ENCODE measurements around the gene FOXO6.

Gene FOXO6

DNA sequence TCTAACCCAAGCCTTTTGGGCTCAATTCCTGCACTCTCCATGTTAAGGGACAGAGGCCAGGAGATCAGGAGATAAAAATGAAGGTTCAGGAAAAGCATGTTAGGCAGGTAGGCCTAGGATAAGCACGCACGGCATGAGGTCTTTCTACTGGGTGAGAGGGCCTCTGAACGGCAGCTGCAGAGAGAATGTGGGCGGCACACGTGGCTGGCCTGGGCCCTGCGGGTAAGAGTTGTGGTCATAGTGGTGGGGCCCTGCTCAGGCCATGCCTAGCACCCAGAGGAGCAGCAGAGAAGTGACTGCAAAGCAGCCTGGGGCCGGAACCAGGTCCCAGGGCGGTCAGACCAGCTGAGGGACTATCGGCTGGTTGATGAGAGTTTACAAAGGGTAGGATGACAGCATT lies 7.5 kb upstream of the FOXO6 start:
- DNase-seq (ENCODE audit: low read depth): no peak

- DNase-seq (ENCODE audit: low read depth): no peak
Observed at GRCh38 chr1:41354956-41355355, 6.3 kb upstream of the FOXO6 start.

DNA sequence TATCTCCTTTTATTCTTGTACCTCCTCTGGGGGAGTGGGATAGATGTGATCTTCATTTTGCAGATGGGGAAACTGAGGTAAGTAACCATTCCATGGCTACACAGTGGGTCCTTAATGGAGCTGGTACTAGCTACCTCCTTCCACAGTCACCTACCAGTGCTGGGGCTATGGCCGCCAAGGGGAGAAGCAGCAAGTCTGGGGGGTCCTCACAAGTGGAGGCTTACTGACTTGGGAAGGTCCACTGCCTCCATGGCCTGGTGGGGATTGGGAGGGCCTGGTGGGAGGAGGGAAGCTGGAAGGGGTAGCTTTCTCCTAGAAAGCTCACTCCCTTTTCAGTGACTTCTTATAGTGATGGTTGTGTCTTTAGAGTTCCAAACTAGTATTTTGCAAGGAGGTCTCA lies 5.9 kb upstream of the FOXO6 start:
- no peak for DNase-seq (ENCODE audit: low read depth)

DNA sequence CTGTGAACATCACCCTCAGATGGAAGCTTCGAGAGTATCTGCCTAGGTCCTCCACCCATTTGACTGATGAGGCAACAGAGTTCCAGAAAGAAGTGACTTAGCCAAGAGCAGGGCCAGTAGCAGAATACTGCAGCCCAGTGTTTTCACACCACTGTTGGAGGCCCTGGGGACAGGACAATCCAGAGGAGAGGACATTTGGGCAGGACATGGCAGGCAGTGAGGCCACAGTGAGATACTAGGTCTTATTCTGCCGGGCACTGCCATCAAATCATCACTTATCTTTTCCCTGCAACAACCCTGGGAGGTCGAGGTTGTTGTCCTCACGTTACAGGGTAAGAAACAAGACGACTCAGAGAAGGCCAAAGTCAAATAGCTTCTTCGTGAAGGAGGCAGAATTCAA lies 5.5 kb upstream of the FOXO6 start:
- DNase-seq (ENCODE audit: low read depth): no peak

- no peak for DNase-seq (ENCODE audit: low read depth)
Observed at GRCh38 chr1:41356752-41357151, 4.5 kb upstream of the FOXO6 start.

- DNase-seq (ENCODE audit: low read depth): no peak
Observed at GRCh38 chr1:41357451-41358101, 3.7 kb upstream of the FOXO6 start.

GRCh38 chr1:41358131-41359021 lies 2.9 kb upstream of the FOXO6 start:
- DNase-seq (ENCODE audit: low read depth): no peak

- no peak for DNase-seq (ENCODE audit: low read depth)
Observed at GRCh38 chr1:41359211-41360073, 1.8 kb upstream of the FOXO6 start.

GRCh38 chr1:41360074-41360785 lies 1.0 kb upstream of the FOXO6 start:
- no peak for DNase-seq (ENCODE audit: low read depth)

- DNase-seq (ENCODE audit: low read depth): no peak
Observed at GRCh38 chr1:41361495-41362356, 492 bp downstream of the FOXO6 start.

DNA sequence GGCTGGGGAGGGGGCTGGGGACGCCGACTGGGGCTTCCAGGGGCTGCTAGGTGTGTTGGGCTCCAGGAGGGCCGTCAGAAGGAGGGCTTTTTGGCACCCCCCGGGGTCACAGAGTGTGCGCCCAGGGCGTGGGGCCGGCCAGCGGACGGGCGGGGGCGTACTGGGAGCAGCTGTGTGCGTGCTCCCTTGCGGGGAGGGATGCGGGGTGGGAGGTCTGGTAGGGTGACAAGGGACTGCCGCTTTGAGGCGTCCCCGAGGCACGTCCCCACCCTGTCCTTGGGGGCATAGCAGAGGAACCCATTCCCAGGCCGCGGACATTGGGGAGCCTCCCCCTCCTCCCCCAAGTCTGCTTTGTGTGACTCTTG lies 1.1 kb downstream of the FOXO6 start:
- no peak for DNase-seq (ENCODE audit: low read depth)

DNA sequence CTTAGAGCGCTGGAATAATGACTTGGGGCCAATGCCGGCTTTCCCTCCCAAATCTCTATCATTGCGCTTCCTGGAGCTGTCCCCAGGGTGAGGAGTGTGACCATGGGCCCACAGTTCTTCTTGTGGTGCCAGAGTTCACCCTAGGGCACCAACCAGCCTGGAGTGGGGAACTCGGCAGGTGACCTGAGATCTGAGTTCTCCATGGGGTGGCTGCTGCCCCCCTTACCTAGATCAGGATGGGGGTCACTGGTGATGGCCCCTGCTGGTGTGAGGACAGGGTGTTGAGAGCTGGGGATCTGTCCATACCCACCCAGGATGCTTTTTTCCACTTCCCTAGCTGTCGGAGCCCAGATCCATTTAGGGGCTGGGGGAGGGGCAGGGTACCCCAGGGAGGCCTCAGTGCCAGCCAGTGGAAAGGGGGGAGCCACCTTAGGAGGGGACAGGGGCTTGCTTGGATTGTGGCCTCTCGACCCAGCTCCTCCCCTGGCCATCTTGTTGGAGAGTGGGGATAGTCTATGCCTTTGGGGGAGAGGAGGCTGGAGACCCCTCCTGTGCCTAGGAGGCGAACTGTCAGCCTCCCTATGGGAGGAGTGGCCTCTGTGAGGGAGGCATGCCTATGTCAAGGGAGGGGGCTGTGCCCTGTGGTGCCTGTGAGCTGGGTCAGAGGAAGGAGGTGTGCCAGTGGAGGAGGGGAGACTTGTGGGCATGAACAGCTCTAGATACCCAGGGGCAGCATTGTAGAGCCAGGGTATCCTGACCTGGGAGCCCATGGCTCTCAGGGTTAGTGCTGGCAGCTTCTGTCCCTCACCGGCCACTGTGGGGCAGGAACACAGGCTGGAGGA lies 1.7 kb downstream of the FOXO6 start:
- no peak for DNase-seq (ENCODE audit: low read depth)

DNA sequence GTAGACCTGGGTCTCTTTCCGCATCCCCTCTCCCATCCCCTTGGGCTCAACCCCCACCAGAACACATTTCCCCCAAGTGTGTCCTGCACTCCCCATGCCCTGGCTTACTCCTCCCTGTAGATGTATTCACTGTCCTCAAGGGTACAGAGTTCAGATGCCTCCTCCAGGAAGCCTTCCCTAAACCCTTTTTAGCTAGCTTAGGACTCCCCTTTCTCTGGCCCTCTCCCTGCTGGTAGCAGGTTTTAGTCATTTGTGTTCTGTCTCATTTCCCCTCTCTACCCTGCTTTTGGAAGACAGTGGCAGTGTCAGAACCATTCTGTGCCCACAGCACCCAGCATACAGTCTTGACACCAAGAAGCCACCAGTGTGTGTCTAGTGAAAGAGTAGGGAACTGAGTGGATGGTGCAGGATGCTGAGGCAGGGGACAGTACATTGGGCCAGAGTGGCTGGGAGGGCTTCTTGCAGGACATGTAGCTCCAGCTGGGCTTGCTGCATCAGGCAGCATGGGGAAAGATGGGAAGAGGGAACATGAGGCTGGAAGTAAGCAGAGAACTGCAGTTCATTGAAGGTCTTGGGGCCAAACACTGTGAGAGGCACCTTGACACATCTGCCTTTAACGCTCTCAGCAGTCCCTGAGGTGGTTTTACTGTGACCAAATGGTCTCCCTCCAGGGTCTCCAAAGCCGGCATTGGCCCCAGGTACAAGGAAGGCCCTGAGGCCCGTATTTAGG lies 2.5 kb downstream of the FOXO6 start:
- no peak for DNase-seq (ENCODE audit: low read depth)

- no peak for DNase-seq (ENCODE audit: low read depth)
Observed at GRCh38 chr1:41364442-41365319, 3.4 kb downstream of the FOXO6 start.

GRCh38 chr1:41365320-41365633 lies 4.0 kb downstream of the FOXO6 start:
- no peak for DNase-seq (ENCODE audit: low read depth)

DNA sequence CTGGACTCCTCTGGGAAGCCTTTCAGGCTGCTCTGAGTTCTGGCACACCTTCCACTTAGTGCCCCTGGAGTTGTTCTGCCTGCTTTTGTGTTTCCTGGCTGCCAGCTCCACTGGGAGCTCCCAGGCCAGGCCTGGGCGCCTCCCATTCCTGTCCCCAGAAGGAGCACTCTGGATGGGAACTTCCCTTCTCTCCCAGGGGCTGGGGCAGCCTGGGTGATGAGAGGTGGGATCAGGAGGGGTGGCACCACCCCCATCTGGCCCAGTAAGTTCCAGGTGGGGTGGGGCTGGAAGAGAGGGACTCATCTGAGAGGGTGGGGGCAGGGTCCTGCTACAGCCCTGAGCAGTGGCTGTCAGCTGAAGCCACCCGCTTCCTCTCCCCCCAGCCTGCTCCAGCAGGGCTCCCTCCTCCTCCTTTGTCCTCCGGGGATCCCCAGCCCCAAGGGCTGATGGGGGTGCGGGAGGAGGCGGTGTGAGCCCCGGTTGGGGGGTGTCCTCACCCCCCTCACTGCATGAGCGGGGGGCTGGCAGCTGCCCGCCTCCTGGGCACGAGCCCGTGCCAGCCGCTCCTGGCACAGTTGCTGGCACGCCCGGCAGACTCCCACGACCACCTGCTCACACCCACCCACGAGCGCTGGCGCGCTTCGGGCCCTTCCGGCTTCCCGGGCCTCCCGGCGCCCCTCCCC lies 4.7 kb downstream of the FOXO6 start:
- DNase-seq (ENCODE audit: low read depth): no peak

GRCh38 chr1:41366455-41367287 lies 5.4 kb downstream of the FOXO6 start:
- DNase-seq (ENCODE audit: low read depth): no peak

Data from stromal cell of bone marrow (primary cell).